ENCODE data around the gene LSM12.
A peak's percentile ranks its signal among the peaks of the same experiment; 100 is the strongest.
"Not testable (repeated sequence)": the region's sequence is repeated elsewhere in the genome, so short reads cannot be mapped to it uniquely, and the experiment has no call there.

LSM12 gene

DNA sequence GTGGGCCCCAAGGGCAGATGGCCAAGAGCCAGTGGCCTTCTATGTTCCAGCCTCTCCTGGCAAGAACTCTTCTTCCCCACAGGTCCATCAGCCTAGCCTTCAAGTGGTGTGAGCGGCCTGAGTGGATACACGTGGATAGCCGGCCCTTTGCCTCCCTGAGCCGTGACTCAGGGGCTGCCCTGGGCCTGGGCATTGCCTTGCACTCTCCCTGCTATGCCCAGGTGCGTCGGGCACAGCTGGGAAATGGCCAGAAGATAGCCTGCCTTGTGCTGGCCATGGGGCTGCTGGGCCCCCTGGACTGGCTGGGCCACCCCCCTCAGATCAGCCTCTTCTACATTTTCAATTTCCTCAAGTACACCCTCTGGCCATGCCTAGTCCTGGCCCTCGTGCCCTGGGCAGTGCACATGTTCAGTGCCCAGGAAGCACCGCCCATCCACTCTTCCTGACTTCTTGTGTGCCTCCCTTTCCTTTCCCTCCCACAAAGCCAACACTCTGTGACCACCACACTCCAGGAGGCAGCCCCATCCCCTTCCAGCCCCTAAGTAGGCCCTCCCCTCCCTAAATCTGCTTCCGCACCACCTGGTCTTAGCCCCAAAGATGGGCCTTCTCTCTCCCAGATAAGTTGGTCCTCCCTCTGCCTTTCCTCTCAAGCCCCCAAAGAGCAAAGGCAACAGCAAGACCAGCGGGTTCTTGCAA lies 9.3 kb upstream of the LSM12 start:
- DNase-seq: no peak

DNA sequence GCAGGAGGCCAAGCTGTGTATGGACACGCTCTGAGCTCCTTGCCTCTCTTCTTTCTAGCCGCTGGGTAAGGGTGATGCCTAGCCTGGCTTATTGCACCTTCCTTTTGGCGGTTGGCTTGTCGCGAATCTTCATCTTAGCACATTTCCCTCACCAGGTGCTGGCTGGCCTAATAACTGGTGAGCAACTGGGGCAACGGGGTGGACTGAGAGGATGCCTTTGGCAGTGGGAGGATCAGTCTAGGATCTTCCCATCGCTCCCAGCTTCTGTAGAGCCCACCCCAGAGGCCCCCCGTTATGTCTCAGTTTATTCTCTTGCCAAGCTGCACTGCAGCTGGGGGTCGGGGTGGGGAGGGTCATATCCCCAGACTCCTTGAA lies 8.4 kb upstream of the LSM12 start:
- DNase-seq: no peak

GRCh38 chr17:44074231-44074910 lies 7.9 kb upstream of the LSM12 start:
- DNase-seq: no peak

DNA sequence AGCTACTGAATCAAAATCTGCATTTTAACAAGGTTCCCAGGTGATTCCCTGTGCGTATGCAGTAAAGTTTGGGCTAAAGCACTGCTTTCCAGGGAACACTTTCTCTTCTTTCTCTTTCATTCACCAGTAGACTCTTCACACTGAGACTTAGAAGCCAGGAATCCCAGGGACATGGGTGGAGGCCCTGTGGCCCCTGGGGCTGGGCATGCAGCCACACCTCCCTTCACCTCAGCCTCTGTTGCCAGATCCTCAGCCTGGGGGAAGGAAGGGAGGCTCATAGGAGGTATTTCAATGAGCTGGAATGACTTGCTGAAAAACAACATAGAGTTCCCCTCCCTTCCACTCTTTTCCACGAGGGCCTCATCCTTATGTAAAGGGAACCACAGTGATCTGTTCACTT lies 5.3 kb upstream of the LSM12 start:
- DNase-seq: no peak

DNA sequence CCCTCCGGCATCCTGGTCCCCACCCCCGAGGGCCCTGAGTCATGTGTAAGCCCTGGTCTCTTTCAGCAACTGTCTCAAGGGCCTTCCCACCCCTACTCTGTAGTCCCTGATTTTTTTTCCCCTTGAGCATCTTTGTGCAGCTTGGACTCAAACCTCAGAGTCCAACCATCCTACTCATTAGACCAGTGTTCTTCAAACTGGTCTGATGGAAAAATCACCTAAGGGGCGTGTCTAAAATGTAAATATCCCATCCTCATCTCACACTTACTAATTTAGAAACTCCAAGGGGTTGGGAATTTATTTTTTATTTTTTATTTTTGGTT lies 4.7 kb upstream of the LSM12 start:
- no peak for DNase-seq

DNA sequence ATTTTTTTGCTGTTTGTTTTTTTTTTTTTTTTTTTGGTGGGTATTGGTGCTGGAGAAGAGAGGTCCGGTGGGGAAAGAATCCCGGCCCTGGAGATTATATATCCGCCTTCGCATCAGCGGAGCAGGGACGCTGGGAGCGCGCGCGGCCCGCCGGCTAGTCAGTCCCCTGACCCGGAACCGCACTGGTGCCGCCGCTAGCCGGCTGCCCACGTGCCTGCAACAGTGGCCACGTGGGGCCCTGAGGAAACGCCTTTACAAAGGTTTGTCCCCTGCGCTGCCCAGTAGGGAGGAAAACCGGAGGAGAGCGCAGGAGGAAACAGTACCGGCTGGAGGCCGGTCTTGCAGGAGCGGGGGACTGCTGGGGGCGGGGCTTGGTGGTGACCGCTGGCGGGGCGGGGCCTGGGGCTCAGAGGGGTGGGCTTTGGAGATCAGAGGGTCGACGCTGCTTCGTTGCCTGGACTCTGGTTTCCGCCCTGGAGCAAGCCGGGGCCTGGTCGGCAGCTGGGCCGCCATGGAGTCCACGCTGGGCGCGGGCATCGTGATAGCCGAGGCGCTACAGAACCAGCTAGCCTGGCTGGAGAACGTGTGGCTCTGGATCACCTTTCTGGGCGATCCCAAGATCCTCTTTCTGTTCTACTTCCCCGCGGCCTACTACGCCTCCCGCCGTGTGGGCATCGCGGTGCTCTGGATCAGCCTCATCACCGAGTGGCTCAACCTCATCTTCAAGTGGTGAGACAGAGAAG lies 4.2 kb upstream of the LSM12 start, which contains the start of gene G6PC3:
Gene G6PC3 (plus strand): TSS at position 281 of the 743 bp plus-strand sequence. CDS start 231 bp downstream, at position 512.
- peak; percentile 75 to 85 for DNase-seq

DNA sequence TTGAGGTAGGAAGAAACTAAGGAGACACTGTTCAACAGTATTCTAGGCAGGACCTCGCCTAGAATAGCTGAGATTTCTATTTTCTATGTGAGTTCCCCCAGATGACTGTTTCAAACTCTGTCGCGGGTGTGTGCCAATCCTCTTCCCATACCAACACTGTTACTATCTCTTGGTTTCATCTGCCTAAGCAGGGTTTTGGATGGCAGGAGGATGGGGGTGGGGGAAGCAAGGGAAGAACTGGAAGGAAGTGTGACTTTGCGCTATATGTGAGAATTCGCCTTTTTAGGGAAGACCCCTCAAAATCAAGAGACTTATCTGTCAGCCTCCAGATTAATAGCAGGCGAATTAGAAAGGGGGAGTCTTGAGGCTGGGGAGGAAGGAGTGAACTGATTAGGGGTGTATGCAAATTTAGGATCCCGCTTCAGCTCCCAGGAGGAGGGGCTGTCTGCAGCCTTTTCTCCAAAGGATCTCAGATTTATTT lies 3.5 kb upstream of the LSM12 start:
- no peak for DNase-seq

DNA sequence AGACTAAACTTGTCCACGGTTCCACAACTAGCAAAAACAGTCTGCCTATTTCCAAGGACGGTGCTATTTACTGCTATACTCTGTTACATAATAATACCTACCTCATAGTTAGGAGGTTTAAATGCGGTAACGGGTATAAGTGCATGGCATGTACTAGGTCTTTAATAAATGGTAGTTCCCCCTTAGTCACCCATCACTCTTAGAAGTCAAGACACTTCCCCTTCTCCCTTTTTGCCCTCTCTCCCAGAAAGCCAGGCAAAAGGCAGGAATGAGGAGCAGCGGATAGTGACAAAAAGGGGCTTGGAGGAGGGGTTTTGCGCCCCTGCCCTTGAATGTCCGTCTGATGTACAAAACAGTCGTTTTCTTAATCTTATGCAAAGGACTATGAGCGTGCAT lies 1.1 kb upstream of the LSM12 start:
- DNase-seq: no peak

DNA sequence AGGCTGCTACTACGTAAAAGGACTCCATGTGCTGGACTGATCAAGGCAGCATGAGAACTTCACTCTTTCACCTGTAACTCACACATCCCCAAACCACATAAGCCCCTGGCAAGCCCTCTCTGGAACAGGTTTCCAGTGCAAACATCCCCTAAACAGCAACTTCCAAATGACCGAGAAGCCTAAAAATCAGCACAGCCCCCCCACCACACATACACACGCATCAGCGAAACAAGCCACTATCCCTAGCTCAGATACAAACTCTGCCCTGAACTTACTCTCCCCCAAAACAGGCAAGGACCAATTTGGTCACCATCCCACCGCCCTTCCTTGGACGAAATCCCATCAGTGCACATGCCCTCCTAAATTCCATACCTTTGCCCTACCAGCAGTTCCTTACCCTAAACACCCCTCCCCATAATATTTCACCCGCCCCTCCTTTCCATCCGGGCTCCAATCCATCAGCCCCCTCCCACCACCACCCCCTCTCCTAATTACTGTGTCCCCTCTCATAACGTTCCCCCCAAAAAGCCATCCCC lies 735 bp downstream of the LSM12 start:
- DNase-seq: peak in 1 of 2 donors; percentile 8

DNA sequence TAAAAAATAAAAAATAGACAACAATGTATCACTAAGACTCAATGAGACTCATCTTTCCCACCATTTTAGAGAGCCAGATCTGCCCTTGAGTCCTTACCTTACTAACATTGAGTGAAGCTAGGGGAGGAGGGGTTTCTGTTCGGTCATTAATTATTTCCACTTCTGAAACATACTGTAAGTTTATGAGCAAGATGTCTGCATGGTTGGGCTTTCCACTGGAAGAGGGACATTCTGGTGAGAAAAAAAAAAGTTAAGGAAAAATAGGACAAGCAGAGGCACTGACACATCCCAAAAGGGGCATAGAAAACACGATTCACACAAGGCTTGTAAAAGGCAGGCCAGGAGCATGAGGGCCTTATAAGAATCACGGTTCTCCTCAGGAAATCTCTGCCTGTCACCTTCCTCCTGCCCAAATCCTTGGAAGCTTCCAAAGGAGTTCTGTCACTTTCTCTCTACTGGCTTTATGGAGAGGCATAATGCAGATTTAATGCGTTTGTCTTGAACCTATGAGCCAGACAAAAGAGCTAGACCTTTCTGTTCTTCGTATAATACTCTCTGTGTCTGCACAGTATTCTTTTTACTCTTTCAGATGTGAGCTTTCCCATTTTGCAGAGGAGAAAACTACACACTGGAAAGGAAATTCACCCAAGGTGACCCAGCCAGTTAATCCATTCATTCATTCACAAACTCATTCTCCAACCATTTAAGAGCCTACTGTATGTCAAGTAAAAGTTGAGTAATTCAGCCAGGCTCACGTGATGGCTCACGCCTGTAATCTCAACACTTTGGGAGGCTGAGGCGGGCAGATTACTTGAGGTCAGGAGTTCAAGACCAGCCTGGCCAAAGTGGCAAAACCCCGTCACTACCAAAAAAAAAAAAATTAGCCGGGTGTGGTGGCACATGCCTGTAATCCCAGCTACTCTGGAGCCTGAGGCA lies 2.5 kb downstream of the LSM12 start:
- DNase-seq: no peak

DNA sequence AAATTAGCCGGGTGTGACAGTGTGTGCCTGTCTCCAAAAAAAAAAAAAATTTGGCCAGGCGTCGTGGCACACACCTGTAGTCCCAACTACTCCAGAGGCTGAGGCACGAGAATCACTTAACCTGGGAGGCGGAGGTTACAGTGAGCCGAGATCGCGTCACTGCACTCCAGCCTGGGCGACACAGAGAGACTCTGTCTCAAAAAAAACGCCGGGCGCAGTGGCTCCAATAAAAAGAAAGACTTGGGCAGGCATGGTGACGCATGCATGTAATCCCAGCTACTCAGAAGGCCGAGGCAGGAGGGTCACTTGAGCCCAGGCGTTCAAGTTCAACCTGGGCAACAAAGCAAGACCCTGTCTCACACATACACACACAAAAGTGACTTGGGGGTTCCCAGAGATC lies 3.6 kb downstream of the LSM12 start:
- no peak for DNase-seq

DNA sequence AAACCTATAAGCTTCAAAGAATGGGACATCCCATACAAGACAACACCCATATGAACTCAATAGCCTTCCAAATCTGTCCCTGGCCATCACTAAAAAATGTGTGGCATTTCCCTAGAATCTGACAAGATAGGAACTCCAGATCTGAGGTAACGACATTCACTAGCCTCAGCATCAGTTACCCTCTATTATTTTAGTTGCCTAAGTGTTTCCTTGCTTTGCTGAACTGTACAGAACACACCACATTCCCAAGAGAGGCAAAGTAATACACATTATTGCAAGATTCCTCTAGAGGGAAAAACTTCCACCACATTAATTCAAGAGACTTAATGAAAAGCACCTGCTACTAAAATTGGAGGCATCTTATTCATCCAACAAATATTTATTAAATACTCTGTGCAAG lies 5.0 kb downstream of the LSM12 start:
- DNase-seq: no peak

DNA sequence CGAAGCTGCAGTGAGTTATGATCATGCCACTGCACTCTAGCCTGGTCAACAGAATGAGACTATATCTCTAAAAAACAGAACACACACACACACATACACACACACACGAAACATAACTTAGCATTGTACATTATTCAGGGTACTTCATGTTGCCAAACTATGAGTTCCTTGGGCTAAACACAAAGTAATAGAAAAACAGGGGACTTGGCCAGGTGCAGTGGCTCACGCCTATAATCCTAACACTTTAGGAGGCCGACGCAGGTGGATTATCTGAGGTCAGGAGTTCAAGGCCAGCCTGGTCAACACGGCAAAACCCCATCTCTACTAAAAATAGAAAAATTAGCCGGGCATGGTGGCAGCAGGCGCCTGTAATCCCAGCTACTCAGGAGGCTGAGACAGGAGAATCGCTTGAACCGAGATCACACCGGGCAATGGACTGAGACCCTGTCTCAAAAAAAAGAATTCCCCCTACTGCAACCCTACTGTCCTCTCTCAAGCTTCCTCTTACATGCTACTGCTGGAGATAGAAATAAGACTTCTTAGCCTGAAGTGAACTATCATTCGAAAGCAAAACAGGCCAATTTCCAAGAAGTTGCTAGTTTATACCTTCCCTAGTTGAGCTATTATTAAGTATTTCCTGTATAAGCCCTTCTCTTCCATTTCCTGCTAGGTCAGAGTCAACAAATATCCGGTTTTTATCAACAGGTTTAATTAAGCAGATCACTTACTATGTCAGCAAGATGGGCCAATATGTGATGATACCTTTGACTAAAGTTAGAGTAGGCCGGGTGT lies 7.2 kb downstream of the LSM12 start:
- no peak for DNase-seq

- no peak for DNase-seq
These were observed 13.2 kb downstream of the LSM12 start for GRCh38 chr17:44053125-44053872.

GRCh38 chr17:44049294-44050060 lies 17.0 kb downstream of the LSM12 start:
- DNase-seq: no peak

- not testable (repeated sequence) for DNase-seq
These were observed 19.6 kb downstream of the LSM12 start for GRCh38 chr17:44046893-44047292.

- DNase-seq: no peak
These were observed 21.0 kb downstream of the LSM12 start for GRCh38 chr17:44045486-44045885.

DNA sequence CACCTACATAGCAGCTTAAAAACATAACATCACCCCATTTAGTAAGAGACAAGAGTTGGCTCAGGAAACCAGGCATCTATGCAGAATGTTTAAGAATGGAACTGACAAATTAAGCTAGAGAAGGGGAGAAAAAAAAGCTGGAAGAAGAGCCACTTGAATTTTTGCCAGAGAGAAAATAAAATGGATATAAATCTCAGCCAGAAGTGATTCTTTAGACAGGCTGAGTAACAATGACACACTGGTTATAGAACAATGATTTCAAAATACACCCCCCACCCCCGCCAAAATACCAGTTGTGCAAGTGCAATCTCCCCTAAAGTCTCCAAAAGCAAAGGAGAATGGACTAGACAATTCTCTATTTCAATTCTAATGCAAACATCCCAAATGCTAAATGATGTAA lies 22.4 kb downstream of the LSM12 start:
- no peak for DNase-seq

- no peak for DNase-seq
These were observed 23.2 kb downstream of the LSM12 start for GRCh38 chr17:44043272-44043696.

Measured in bone marrow (tissue), 2 donors.